Measurements from ENCODE around the gene PRAMEF12.
"Not testable (repeated sequence)": the region's sequence is repeated elsewhere in the genome, so short reads cannot be mapped to it uniquely, and the experiment has no call there.

The PRAMEF12 gene

DNA sequence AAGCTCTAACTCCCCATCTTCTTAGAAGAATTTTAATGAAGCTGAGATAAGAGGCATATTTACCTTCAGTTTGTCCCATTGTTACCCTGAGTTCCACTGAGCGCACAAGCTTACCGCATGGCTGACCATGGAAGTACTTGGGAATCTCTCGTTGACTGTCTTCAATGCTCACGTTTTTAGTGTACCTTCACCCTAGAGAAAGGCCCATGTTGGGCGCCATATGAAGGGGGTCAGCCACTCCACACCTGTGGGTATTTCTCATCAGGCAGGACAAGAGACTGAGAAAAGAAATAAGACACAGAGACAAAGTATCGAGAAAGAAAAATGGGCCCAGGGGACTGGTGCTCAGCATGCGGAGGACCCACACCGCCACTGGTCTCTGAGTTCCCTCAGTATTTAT, 11.2 kb downstream of the PRAMEF12 start:
- not testable (repeated sequence) for H2AK5ac ChIP-seq (ENCODE audit: low read depth, low read length); H3K27ac ChIP-seq (replicated peaks; ENCODE audit: low read length); H3K36me3 ChIP-seq (replicated peaks in 1 of 2; ENCODE audit: control insufficient read depth in 2 of 2, insufficient read depth in 2 of 2, low read length in 2 of 2); H3K9ac ChIP-seq (ENCODE audit: low read depth, low read length, poor library complexity); DNase-seq (ENCODE audit: low spot score); H3K27me3 ChIP-seq (ENCODE audit: control insufficient read depth in 3 of 3, insufficient read depth in 3 of 3, low read depth in 1 of 3, low read length in 3 of 3); H2BK5ac ChIP-seq (ENCODE audit: low read length); H3K14ac ChIP-seq (ENCODE audit: low read length); H3K9me3 ChIP-seq (replicated peaks in 1 of 2; ENCODE audit: control insufficient read depth in 2 of 2, insufficient read depth in 1 of 2, low read depth in 1 of 2, low read length in 2 of 2); H2BK15ac ChIP-seq (ENCODE audit: low read length); H2BK12ac ChIP-seq (ENCODE audit: low read length); H4K8ac ChIP-seq (ENCODE audit: low read depth, low read length); H3K4me1 ChIP-seq (ENCODE audit: control insufficient read depth in 2 of 2, insufficient read depth in 1 of 2, low read depth in 1 of 2, low read length in 2 of 2); H3K23ac ChIP-seq (ENCODE audit: low read depth, low read length, poor library complexity); H3K18ac ChIP-seq (ENCODE audit: low read length); H2BK120ac ChIP-seq (ENCODE audit: low read depth, low read length); H3K4ac ChIP-seq (ENCODE audit: low read length); H3K79me1 ChIP-seq (ENCODE audit: low read depth, low read length); H2AFZ ChIP-seq (ENCODE audit: low read length); H4K91ac ChIP-seq (ENCODE audit: low read depth, low read length, poor library complexity); H3K4me3 ChIP-seq (ENCODE audit: low read length in 2 of 2); H3K4me2 ChIP-seq (ENCODE audit: insufficient read depth, low read length, poor library complexity, severe bottlenecking)
- no CpG with 5 or more reads among the region's 8 CpGs for WGBS, 2 donors (ENCODE audit: extremely low coverage in 2 of 2, insufficient read length in 2 of 2, insufficient replicate concordance in 1 of 2)

DNA sequence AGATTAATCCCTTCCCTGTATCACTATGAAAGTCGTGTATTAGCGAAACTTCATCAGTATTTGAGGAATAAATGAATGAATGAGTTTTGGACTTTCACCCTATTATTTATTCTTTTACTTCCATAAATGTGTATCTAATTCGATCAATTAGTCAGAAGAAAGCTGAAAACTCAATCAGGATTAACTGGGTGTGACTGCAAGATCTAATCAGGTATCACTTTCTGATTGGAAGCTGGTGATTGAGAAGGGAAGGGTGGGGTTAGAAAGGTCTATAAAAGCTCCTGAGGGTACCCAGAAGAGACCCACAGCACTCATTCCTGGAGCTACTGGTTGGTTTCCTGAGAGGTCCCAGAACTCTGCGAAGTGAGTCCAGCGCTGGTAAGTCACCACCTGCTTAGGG, 17.6 kb downstream of the PRAMEF12 start, which contains the start of gene PRAMEF1:
TSS of gene PRAMEF1 (plus strand) at position 301 of the 400 bp plus-strand sequence. CDS start 1,831 bp downstream, outside the sequence.
- not testable (repeated sequence) for H3K4me1 ChIP-seq (ENCODE audit: control insufficient read depth in 2 of 2, insufficient read depth in 1 of 2, low read depth in 1 of 2, low read length in 2 of 2); H3K4me2 ChIP-seq (ENCODE audit: insufficient read depth, low read length, poor library complexity, severe bottlenecking); H3K14ac ChIP-seq (ENCODE audit: low read length); H3K27ac ChIP-seq (replicated peaks; ENCODE audit: low read length); H3K36me3 ChIP-seq (replicated peaks in 1 of 2; ENCODE audit: control insufficient read depth in 2 of 2, insufficient read depth in 2 of 2, low read length in 2 of 2); H3K9me3 ChIP-seq (replicated peaks in 1 of 2; ENCODE audit: control insufficient read depth in 2 of 2, insufficient read depth in 1 of 2, low read depth in 1 of 2, low read length in 2 of 2); H3K4me3 ChIP-seq (ENCODE audit: low read length in 2 of 2); H2AFZ ChIP-seq (ENCODE audit: low read length); H3K23ac ChIP-seq (ENCODE audit: low read depth, low read length, poor library complexity); DNase-seq (ENCODE audit: low spot score); H3K4ac ChIP-seq (ENCODE audit: low read length); H3K79me1 ChIP-seq (ENCODE audit: low read depth, low read length); H3K9ac ChIP-seq (ENCODE audit: low read depth, low read length, poor library complexity); H2AK5ac ChIP-seq (ENCODE audit: low read depth, low read length); H2BK120ac ChIP-seq (ENCODE audit: low read depth, low read length); H2BK5ac ChIP-seq (ENCODE audit: low read length); H2BK12ac ChIP-seq (ENCODE audit: low read length); H3K18ac ChIP-seq (ENCODE audit: low read length); H2BK15ac ChIP-seq (ENCODE audit: low read length); H3K27me3 ChIP-seq (ENCODE audit: control insufficient read depth in 3 of 3, insufficient read depth in 3 of 3, low read depth in 1 of 3, low read length in 3 of 3); H4K91ac ChIP-seq (ENCODE audit: low read depth, low read length, poor library complexity); H4K8ac ChIP-seq (ENCODE audit: low read depth, low read length)
- no CpG with 5 or more reads among the region's 5 CpGs for WGBS, 2 donors (ENCODE audit: extremely low coverage in 2 of 2, insufficient read length in 2 of 2, insufficient replicate concordance in 1 of 2)

DNA sequence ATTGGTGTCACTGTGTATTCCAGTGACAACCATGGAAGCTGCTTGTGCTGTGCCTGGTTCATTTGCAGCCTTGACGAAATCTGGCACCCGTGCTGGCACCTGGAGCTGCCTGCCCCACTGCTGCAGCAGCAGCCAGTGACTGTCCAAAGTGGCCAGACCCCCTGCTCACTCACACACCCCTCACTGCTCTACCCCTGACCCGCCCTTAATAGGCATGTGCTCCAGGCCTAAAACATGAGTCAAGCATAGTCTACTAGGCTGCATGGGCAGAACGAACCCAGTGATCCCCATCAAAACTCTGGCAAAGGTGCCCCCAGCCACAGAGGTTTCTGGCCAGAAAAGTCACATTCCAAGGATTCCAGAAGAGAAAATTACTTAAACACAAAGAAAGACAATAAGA, 25.4 kb downstream of the PRAMEF12 start:
- no peak overlapping the region for H2AFZ ChIP-seq (ENCODE audit: low read length)
- H3K23ac ChIP-seq (ENCODE audit: low read depth, low read length, poor library complexity) = no peak overlapping the region
- peaks cover 0 to 5% of the 10 kb centered on the region in 2 donors for H3K9me3 ChIP-seq (replicated peaks in 1 of 2; ENCODE audit: control insufficient read depth in 2 of 2, insufficient read depth in 1 of 2, low read depth in 1 of 2, low read length in 2 of 2)
- no peaks in the 10 kb centered on the region for H3K27me3 ChIP-seq (ENCODE audit: control insufficient read depth in 3 of 3, insufficient read depth in 3 of 3, low read depth in 1 of 3, low read length in 3 of 3)
- H3K9ac ChIP-seq (ENCODE audit: low read depth, low read length, poor library complexity) = no peak overlapping the region
- no peaks in the 10 kb centered on the region for H3K4me1 ChIP-seq (ENCODE audit: control insufficient read depth in 2 of 2, insufficient read depth in 1 of 2, low read depth in 1 of 2, low read length in 2 of 2)
- H3K27ac ChIP-seq (replicated peaks; ENCODE audit: low read length) = no peak overlapping the region
- H2BK12ac ChIP-seq (ENCODE audit: low read length) = no peak overlapping the region
- DNase-seq (ENCODE audit: low spot score) = no peak
- H2BK5ac ChIP-seq (ENCODE audit: low read length) = no peak overlapping the region
- no peak overlapping the region for H3K14ac ChIP-seq (ENCODE audit: low read length)
- peak overlapping the region in 1 of 2 donors; percentile 25 for H3K4me3 ChIP-seq (ENCODE audit: low read length in 2 of 2)
- no peak overlapping the region for H4K91ac ChIP-seq (ENCODE audit: low read depth, low read length, poor library complexity)
- H3K18ac ChIP-seq (ENCODE audit: low read length) = no peak overlapping the region
- no peaks in the 10 kb centered on the region for H3K36me3 ChIP-seq (replicated peaks in 1 of 2; ENCODE audit: control insufficient read depth in 2 of 2, insufficient read depth in 2 of 2, low read length in 2 of 2)
- H3K4ac ChIP-seq (ENCODE audit: low read length) = no peak overlapping the region
- no peak overlapping the region for H3K4me2 ChIP-seq (ENCODE audit: insufficient read depth, low read length, poor library complexity, severe bottlenecking)
- no peak overlapping the region for H4K8ac ChIP-seq (ENCODE audit: low read depth, low read length)
- H2BK120ac ChIP-seq (ENCODE audit: low read depth, low read length) = no peak overlapping the region
- WGBS, 2 donors (ENCODE audit: extremely low coverage in 2 of 2, insufficient read length in 2 of 2, insufficient replicate concordance in 1 of 2) = no CpG with 5 or more reads among the region's 4 CpGs
- H2AK5ac ChIP-seq (ENCODE audit: low read depth, low read length) = no peak overlapping the region
- no peaks in the 10 kb centered on the region for H3K79me1 ChIP-seq (ENCODE audit: low read depth, low read length)
- no peak overlapping the region for H2BK15ac ChIP-seq (ENCODE audit: low read length)

DNA sequence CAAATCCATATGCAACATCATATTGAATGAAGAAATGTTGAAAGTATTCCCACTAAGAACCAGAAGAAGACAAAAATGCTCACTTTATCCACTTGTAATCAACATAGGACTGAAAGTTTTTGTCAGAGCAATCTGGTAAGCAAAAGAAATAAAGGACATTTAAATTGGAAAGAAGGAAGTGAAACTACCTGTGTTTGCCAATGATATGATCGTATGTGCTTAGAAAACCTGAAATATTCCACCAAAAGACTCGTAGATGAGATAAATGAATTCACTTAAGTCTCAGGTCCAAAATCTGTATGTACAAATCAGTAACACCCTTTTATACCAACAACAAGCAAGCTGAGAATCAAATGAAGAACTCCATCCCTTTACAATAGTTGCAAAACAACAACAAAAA, 26.2 kb downstream of the PRAMEF12 start:
- WGBS, 2 donors (ENCODE audit: extremely low coverage in 2 of 2, insufficient read length in 2 of 2, insufficient replicate concordance in 1 of 2) = no CpG with 5 or more reads among the region's 2 CpGs
- no peak overlapping the region for H4K91ac ChIP-seq (ENCODE audit: low read depth, low read length, poor library complexity)
- no peaks in the 10 kb centered on the region for H3K36me3 ChIP-seq (replicated peaks in 1 of 2; ENCODE audit: control insufficient read depth in 2 of 2, insufficient read depth in 2 of 2, low read length in 2 of 2)
- H2BK15ac ChIP-seq (ENCODE audit: low read length) = no peak overlapping the region
- no peak overlapping the region for H3K14ac ChIP-seq (ENCODE audit: low read length)
- H2BK5ac ChIP-seq (ENCODE audit: low read length) = no peak overlapping the region
- H3K4ac ChIP-seq (ENCODE audit: low read length) = no peak overlapping the region
- H4K8ac ChIP-seq (ENCODE audit: low read depth, low read length) = no peak overlapping the region
- H2BK120ac ChIP-seq (ENCODE audit: low read depth, low read length) = no peak overlapping the region
- H3K27me3 ChIP-seq (ENCODE audit: control insufficient read depth in 3 of 3, insufficient read depth in 3 of 3, low read depth in 1 of 3, low read length in 3 of 3) = no peaks in the 10 kb centered on the region
- H3K4me1 ChIP-seq (ENCODE audit: control insufficient read depth in 2 of 2, insufficient read depth in 1 of 2, low read depth in 1 of 2, low read length in 2 of 2) = no peaks in the 10 kb centered on the region
- no peak overlapping the region for H3K4me3 ChIP-seq (ENCODE audit: low read length in 2 of 2)
- H3K27ac ChIP-seq (replicated peaks; ENCODE audit: low read length) = no peak overlapping the region
- no peaks in the 10 kb centered on the region for H3K79me1 ChIP-seq (ENCODE audit: low read depth, low read length)
- DNase-seq (ENCODE audit: low spot score) = no peak
- no peak overlapping the region for H3K4me2 ChIP-seq (ENCODE audit: insufficient read depth, low read length, poor library complexity, severe bottlenecking)
- H3K18ac ChIP-seq (ENCODE audit: low read length) = no peak overlapping the region
- H3K9ac ChIP-seq (ENCODE audit: low read depth, low read length, poor library complexity) = no peak overlapping the region
- peaks cover 0 to 5% of the 10 kb centered on the region in 2 donors for H3K9me3 ChIP-seq (replicated peaks in 1 of 2; ENCODE audit: control insufficient read depth in 2 of 2, insufficient read depth in 1 of 2, low read depth in 1 of 2, low read length in 2 of 2)
- H2AK5ac ChIP-seq (ENCODE audit: low read depth, low read length) = no peak overlapping the region
- no peak overlapping the region for H3K23ac ChIP-seq (ENCODE audit: low read depth, low read length, poor library complexity)
- no peak overlapping the region for H2AFZ ChIP-seq (ENCODE audit: low read length)
- H2BK12ac ChIP-seq (ENCODE audit: low read length) = no peak overlapping the region

Data from neuronal stem cell (in vitro differentiated cells).